Activated CD4-positive, CD25-positive, alpha-beta regulatory T cell treated with anti-CD3 and anti-CD28 coated beads, Interleukin-2, amount 50 U/mL, for 24 hours (primary cell): ENCODE data around the gene SHISAL2B.
"Not testable (repeated sequence)": the region's sequence is repeated elsewhere in the genome, so short reads cannot be mapped to it uniquely, and the experiment has no call there.

Source experiments
- ATAC-seq, 2 donors: fragments of 150-1000 bp; cut with Tn5 transposase; one replicate each; pipeline ENCODE4 v1.10.0; 2021; ENCODE audit warnings: mild to moderate bottlenecking in 1 of 2, moderate library complexity in 1 of 2

SHISAL2B gene

GRCh38 chr5:64690417-64691151 lies at the start of gene SHISAL2B:
SHISAL2B (plus strand) TSS chr5:64690503; CDS start chr5:64690624, 121 bp downstream.
- ATAC-seq = peak in 1 of 2 donors; percentile 24

- ATAC-seq = no peak
Observed at GRCh38 chr5:64644831-64645230, 45.5 kb upstream of the SHISAL2B start.

GRCh38 chr5:64646169-64646568 lies 44.1 kb upstream of the SHISAL2B start:
- ATAC-seq = no peak

GRCh38 chr5:64649512-64649911 lies 40.8 kb upstream of the SHISAL2B start:
- no peak for ATAC-seq

GRCh38 chr5:64653766-64654560 lies 36.3 kb upstream of the SHISAL2B start:
- ATAC-seq = no peak

- no peak for ATAC-seq
Observed at GRCh38 chr5:64654561-64654938, 35.8 kb upstream of the SHISAL2B start.

GRCh38 chr5:64655596-64655995 lies 34.7 kb upstream of the SHISAL2B start:
- ATAC-seq = no peak

GRCh38 chr5:64659289-64659688 lies 31.0 kb upstream of the SHISAL2B start:
- no peak for ATAC-seq

GRCh38 chr5:64663181-64663580 lies 27.1 kb upstream of the SHISAL2B start:
- not testable (repeated sequence) for ATAC-seq

GRCh38 chr5:64665243-64665642 lies 25.1 kb upstream of the SHISAL2B start:
- no peak for ATAC-seq

- ATAC-seq = no peak
Observed at GRCh38 chr5:64666078-64666477, 24.2 kb upstream of the SHISAL2B start.

GRCh38 chr5:64667068-64667467 lies 23.2 kb upstream of the SHISAL2B start:
- ATAC-seq = no peak

GRCh38 chr5:64670277-64670676 lies 20.0 kb upstream of the SHISAL2B start:
- no peak for ATAC-seq

GRCh38 chr5:64671678-64672077 lies 18.6 kb upstream of the SHISAL2B start:
- no peak for ATAC-seq

GRCh38 chr5:64678374-64678773 lies 11.9 kb upstream of the SHISAL2B start:
- no peak for ATAC-seq

GRCh38 chr5:64680289-64680688 lies 10.0 kb upstream of the SHISAL2B start:
- ATAC-seq = peak in 1 of 2 donors; percentile 38

GRCh38 chr5:64682608-64683007 lies 7.7 kb upstream of the SHISAL2B start:
- no peak for ATAC-seq

- no peak for ATAC-seq
Observed at GRCh38 chr5:64685866-64686265, 4.4 kb upstream of the SHISAL2B start.

- no peak for ATAC-seq
Observed at GRCh38 chr5:64688391-64688790, 1.9 kb upstream of the SHISAL2B start.

GRCh38 chr5:64688965-64689364 lies 1.3 kb upstream of the SHISAL2B start:
- no peak for ATAC-seq

GRCh38 chr5:64690104-64690416 lies 243 bp upstream of the SHISAL2B start:
- no peak for ATAC-seq

GRCh38 chr5:64691291-64691690 lies 988 bp downstream of the SHISAL2B start:
- no peak for ATAC-seq

GRCh38 chr5:64693636-64694035 lies 3.3 kb downstream of the SHISAL2B start:
- ATAC-seq = no peak

- ATAC-seq = not testable (repeated sequence)
Observed at GRCh38 chr5:64696414-64696813, 6.1 kb downstream of the SHISAL2B start.
